ENCODE data around the gene EBLN2.

EBLN2 gene

GRCh38 chr3:73100741-73101559 is 39.5 kb downstream of the EBLN2 start:
- no peaks in the 10 kb centered on the region for H3K36me3 ChIP-seq (ENCODE audit: insufficient read depth, low read length)
- no peaks in the 10 kb centered on the region for H4K20me1 ChIP-seq (ENCODE audit: insufficient read depth, low read length, poor library complexity, severe bottlenecking)
- no peaks in the 10 kb centered on the region for H3K79me2 ChIP-seq (ENCODE audit: insufficient read depth, low read length)
- H3K9ac ChIP-seq (ENCODE audit: low read depth, low read length, poor library complexity, severe bottlenecking): no peak overlapping the region
- H3K9me3 ChIP-seq (ENCODE audit: insufficient read depth, low read depth, low read length): no peaks in the 10 kb centered on the region
- TF ChIP-seq CTCF (conservative IDR thresholded peaks at IDR 0.05; ENCODE audit: low read length): peak; percentile 96
- TF ChIP-seq EZH2phosphoT487 (IDR thresholded peaks at IDR 0.05; ENCODE audit: borderline replicate concordance): no peak
- no peak overlapping the region for H3K4me3 ChIP-seq (ENCODE audit: low read length, poor library complexity, severe bottlenecking)
- peaks cover 11% of the 10 kb centered on the region for H3K4me1 ChIP-seq (ENCODE audit: insufficient read depth, low read length, poor library complexity, severe bottlenecking)
- no peaks in the 10 kb centered on the region for H3K27me3 ChIP-seq (ENCODE audit: insufficient read depth, low read length, poor library complexity, severe bottlenecking)
- peak overlapping the region; percentile 43; the same call in 1 of the 2 replicates for H2AFZ ChIP-seq (ENCODE audit: low read length)
- no peak overlapping the region for H3K4me2 ChIP-seq (ENCODE audit: low read depth, low read length, poor library complexity, severe bottlenecking)
- H3K9me2 ChIP-seq (replicated peaks; ENCODE audit: low read depth, low read length): no peaks in the 10 kb centered on the region
- H3F3A ChIP-seq (ENCODE audit: low read depth): no peaks in the 10 kb centered on the region

- Histone ChIP-seq H3K9me3 (ENCODE audit: insufficient read depth, low read depth, low read length) (no peaks in the 10 kb centered on the region), H3K9me2 (replicated peaks; ENCODE audit: low read depth, low read length) (no peaks in the 10 kb centered on the region), H3K4me1 (ENCODE audit: insufficient read depth, low read length, poor library complexity, severe bottlenecking) (peaks cover 11% of the 10 kb centered on the region), H3K4me3 (ENCODE audit: low read length, poor library complexity, severe bottlenecking) (no peak overlapping the region), H3K36me3 (ENCODE audit: insufficient read depth, low read length) (no peaks in the 10 kb centered on the region), H3K9ac (ENCODE audit: low read depth, low read length, poor library complexity, severe bottlenecking) (no peak overlapping the region), H3K27me3 (ENCODE audit: insufficient read depth, low read length, poor library complexity, severe bottlenecking) (no peaks in the 10 kb centered on the region), H3F3A (ENCODE audit: low read depth) (no peaks in the 10 kb centered on the region), H3K4me2 (ENCODE audit: low read depth, low read length, poor library complexity, severe bottlenecking) (no peak overlapping the region), H2AFZ (ENCODE audit: low read length) (no peak overlapping the region), H3K79me2 (ENCODE audit: insufficient read depth, low read length) (no peaks in the 10 kb centered on the region), H4K20me1 (ENCODE audit: insufficient read depth, low read length, poor library complexity, severe bottlenecking) (no peaks in the 10 kb centered on the region)
- TF ChIP-seq CTCF (conservative IDR thresholded peaks at IDR 0.05; ENCODE audit: low read length) (no peak), EZH2phosphoT487 (IDR thresholded peaks at IDR 0.05; ENCODE audit: borderline replicate concordance) (no peak)
These were observed 40.4 kb downstream of the EBLN2 start for GRCh38 chr3:73101881-73102280.

- no peaks in the 10 kb centered on the region for H3K4me1 ChIP-seq (ENCODE audit: insufficient read depth, low read length, poor library complexity, severe bottlenecking)
- no peaks in the 10 kb centered on the region for H3K27me3 ChIP-seq (ENCODE audit: insufficient read depth, low read length, poor library complexity, severe bottlenecking)
- no peak overlapping the region for H3K4me3 ChIP-seq (ENCODE audit: low read length, poor library complexity, severe bottlenecking)
- no peaks in the 10 kb centered on the region for H3K79me2 ChIP-seq (ENCODE audit: insufficient read depth, low read length)
- H2AFZ ChIP-seq (ENCODE audit: low read length): no peak overlapping the region
- TF ChIP-seq EZH2phosphoT487 (IDR thresholded peaks at IDR 0.05; ENCODE audit: borderline replicate concordance) (no peak), CTCF (conservative IDR thresholded peaks at IDR 0.05; ENCODE audit: low read length) (no peak)
- H3K9me2 ChIP-seq (replicated peaks; ENCODE audit: low read depth, low read length): no peaks in the 10 kb centered on the region
- no peaks in the 10 kb centered on the region for H3F3A ChIP-seq (ENCODE audit: low read depth)
- H4K20me1 ChIP-seq (ENCODE audit: insufficient read depth, low read length, poor library complexity, severe bottlenecking): no peaks in the 10 kb centered on the region
- H3K9ac ChIP-seq (ENCODE audit: low read depth, low read length, poor library complexity, severe bottlenecking): no peak overlapping the region
- H3K36me3 ChIP-seq (ENCODE audit: insufficient read depth, low read length): no peaks in the 10 kb centered on the region
- no peak overlapping the region for H3K4me2 ChIP-seq (ENCODE audit: low read depth, low read length, poor library complexity, severe bottlenecking)
- H3K9me3 ChIP-seq (ENCODE audit: insufficient read depth, low read depth, low read length): no peaks in the 10 kb centered on the region
These were observed 45.8 kb downstream of the EBLN2 start for GRCh38 chr3:73107215-73107614.

All from Loucy (cell line).